Activated CD4-positive, alpha-beta T cell treated with anti-CD3 and anti-CD28 coated beads for 1 hour (primary cell): ENCODE data around the gene STX1B.
"Not testable (repeated sequence)": the region's sequence is repeated elsewhere in the genome, so short reads cannot be mapped to it uniquely, and the experiment has no call there.

Experiments
- DNase-seq: peaks from one replicate; pipeline ENCODE4 v3.0.0-alpha.2; 2020

The STX1B gene

GRCh38 chr16:30948667-30949649, 61.5 kb downstream of the STX1B start, which contains the start of gene ORAI3:
Gene ORAI3 (plus strand): TSS chr16:30949068. CDS start chr16:30949290, 222 bp downstream.
- no peak for DNase-seq

- no peak for DNase-seq
Measured at GRCh38 chr16:30947859-30948666, 62.4 kb downstream of the STX1B start.

GRCh38 chr16:30947541-30947858, 62.9 kb downstream of the STX1B start:
- DNase-seq, result no peak

GRCh38 chr16:30946671-30947540, 63.5 kb downstream of the STX1B start:
- no peak for DNase-seq

GRCh38 chr16:30944352-30944751, 66.1 kb downstream of the STX1B start:
- DNase-seq, result no peak

- DNase-seq, result no peak
Measured at GRCh38 chr16:30942426-30942806, 68.0 kb downstream of the STX1B start.

GRCh38 chr16:30941600-30942425, 68.6 kb downstream of the STX1B start:
- no peak for DNase-seq

GRCh38 chr16:30939571-30939970, 70.9 kb downstream of the STX1B start:
- DNase-seq, result not testable (repeated sequence)
